AG08396 (cell line): ENCODE measurements around the gene IPMK.
A peak's percentile ranks its signal among the peaks of the same experiment; 100 is the strongest.
"Not testable (repeated sequence)": the region's sequence is repeated elsewhere in the genome, so short reads cannot be mapped to it uniquely, and the experiment has no call there.

Experiments
- DNase-seq: peaks from one replicate; pipeline ENCODE4 v3.0.0; 2012; ENCODE audit warnings: low spot score, mixed read lengths

IPMK gene

GRCh38 chr10:58266826-58267712 is 625 bp downstream of the IPMK start:
- DNase-seq = peak; percentile 34

- peak; percentile 23 for DNase-seq
Measured at GRCh38 chr10:58266003-58266825, 1.5 kb downstream of the IPMK start.

- no peak for DNase-seq
Measured at GRCh38 chr10:58265249-58265648, 2.4 kb downstream of the IPMK start.

- no peak for DNase-seq
Measured at GRCh38 chr10:58264780-58265179, 2.9 kb downstream of the IPMK start.

GRCh38 chr10:58262766-58263165 is 4.9 kb downstream of the IPMK start:
- DNase-seq = no peak

GRCh38 chr10:58260334-58260733 is 7.4 kb downstream of the IPMK start:
- no peak for DNase-seq

GRCh38 chr10:58258977-58259692 is 8.6 kb downstream of the IPMK start:
- DNase-seq = no peak

GRCh38 chr10:58256013-58256780 is 11.5 kb downstream of the IPMK start:
- not testable (repeated sequence) for DNase-seq

GRCh38 chr10:58254644-58255043 is 13.1 kb downstream of the IPMK start:
- no peak for DNase-seq

- no peak for DNase-seq
Measured at GRCh38 chr10:58253184-58253583, 14.5 kb downstream of the IPMK start.

GRCh38 chr10:58244666-58245065 is 23.0 kb downstream of the IPMK start:
- not testable (repeated sequence) for DNase-seq

GRCh38 chr10:58244242-58244641 is 23.5 kb downstream of the IPMK start:
- DNase-seq = not testable (repeated sequence)

- DNase-seq = not testable (repeated sequence)
Measured at GRCh38 chr10:58243801-58244200, 23.9 kb downstream of the IPMK start.

GRCh38 chr10:58243269-58243668 is 24.4 kb downstream of the IPMK start:
- no peak for DNase-seq

- DNase-seq = peak; percentile 36
Measured at GRCh38 chr10:58241346-58241745, 26.3 kb downstream of the IPMK start.

GRCh38 chr10:58240531-58240930 is 27.2 kb downstream of the IPMK start:
- DNase-seq = no peak

- DNase-seq = no peak
Measured at GRCh38 chr10:58239561-58240169, 28.0 kb downstream of the IPMK start.

- peak; percentile 69 for DNase-seq
Measured at GRCh38 chr10:58237014-58237834, 30.5 kb downstream of the IPMK start.

GRCh38 chr10:58229856-58230255 is 37.8 kb downstream of the IPMK start:
- not testable (repeated sequence) for DNase-seq

GRCh38 chr10:58225654-58226053 is 42.0 kb downstream of the IPMK start:
- DNase-seq = no peak
